Common myeloid progenitor, CD34-positive (primary cell): ENCODE data around the gene CBX2.

Experiments
- CTCF ChIA-PET: fragments of 350-600 bp; sonication (Branson Sonifier 250); formaldehyde crosslinking; loops from one replicate; lab custom pipeline; 2021; ENCODE audit warnings: antibody characterized with exemption; lab: Charles Lee
- POLR2A ChIA-PET: fragments of 350-600 bp; sonication (Branson Sonifier 250); formaldehyde crosslinking; loops from one replicate; lab custom pipeline; 2021; ENCODE audit warnings: antibody characterized with exemption; lab: Charles Lee
- DNase-seq, 3 donors: peaks; one replicate each; pipeline versions ENCODE4 v3.0.0 to v3.0.0-alpha.2; 2013
- H3K27ac ChIP-seq, 2 experiments: 1 replicate in 1 of 2; 2 replicates in 1 of 2; pipeline ENCODE4 v1.7.0; 2013; ENCODE audit warnings: inconsistent platforms in 2 of 2, low read length in 2 of 2, mild to moderate bottlenecking in 2 of 2, low read depth in 1 of 2, moderate library complexity in 1 of 2; ENCODE audit not compliant: severe bottlenecking in 2 of 2, insufficient read depth in 1 of 2, poor library complexity in 1 of 2
- H3K27me3 ChIP-seq, 5 experiments: replicated peaks in 2 of 5; 1 replicate in 3 of 5; 2 replicates in 2 of 5; pipeline versions ENCODE4 v1.6.1 to v1.7.0; 2013; ENCODE audit warnings: low read length in 4 of 5, mild to moderate bottlenecking in 2 of 5, moderate library complexity in 2 of 5, inconsistent platforms in 1 of 5; ENCODE audit not compliant: insufficient read depth in 5 of 5, control insufficient read depth in 4 of 5
- H3K36me3 ChIP-seq, 4 experiments: 1 replicate in 2 of 4; 2 replicates in 2 of 4; pipeline versions ENCODE4 v1.6.1 to v1.7.0; 2013; ENCODE audit warnings: low read length in 3 of 4, control low read depth in 1 of 4, mild to moderate bottlenecking in 1 of 4; ENCODE audit not compliant: control insufficient read depth in 4 of 4, insufficient read depth in 4 of 4
- H3K4me1 ChIP-seq, 4 experiments: 1 replicate in 3 of 4; 2 replicates in 1 of 4; pipeline versions ENCODE4 v1.6.1 to v1.7.1; 2013; ENCODE audit warnings: low read length in 3 of 4, mild to moderate bottlenecking in 3 of 4, control low read depth in 1 of 4, inconsistent platforms in 1 of 4, moderate library complexity in 1 of 4; ENCODE audit not compliant: control insufficient read depth in 4 of 4, insufficient read depth in 4 of 4; ENCODE audit errors: control extremely low read depth in 1 of 4
- H3K4me3 ChIP-seq, 7 experiments: 1 replicate in 4 of 7; 2 replicates in 3 of 7; pipeline versions ENCODE4 v1.5.1 to v1.7.0; 2013; ENCODE audit warnings: mild to moderate bottlenecking in 7 of 7, low read length in 6 of 7, moderate library complexity in 6 of 7, inconsistent platforms in 2 of 7, low read depth in 2 of 7, control low read depth in 1 of 7; ENCODE audit not compliant: insufficient read depth in 4 of 7, control insufficient read depth in 1 of 7; ENCODE audit errors: extremely low read depth in 1 of 7
- H3K9me3 ChIP-seq, 5 experiments: 1 replicate in 4 of 5; 2 replicates in 1 of 5; pipeline versions ENCODE4 v1.6.1 to v1.7.1; 2013; ENCODE audit warnings: low read length in 4 of 5, mild to moderate bottlenecking in 2 of 5, inconsistent platforms in 1 of 5, low read depth in 1 of 5, moderate library complexity in 1 of 5; ENCODE audit not compliant: control insufficient read depth in 4 of 5, insufficient read depth in 2 of 5; ENCODE audit errors: control extremely low read depth in 1 of 5
- WGBS: methylation state at CpG from one replicate; pipeline ENCODE4 v1.1.5; 2013; ENCODE audit not compliant: insufficient coverage; 5-methylcytosine and 5-hydroxymethylcytosine counted together

The CBX2 gene

GRCh38 chr17:79791735-79792161 lies 13.8 kb downstream of the CBX2 start:
- CTCF ChIA-PET, result interaction anchor here (0.8 to 3.3 kb wide), 6 partner anchors 12 to 178 kb away, joined by 3 to 12 read pairs (median 4); partner anchors contain the start of gene CBX4
- H3K4me3 ChIP-seq, result no peak overlapping the region
- H3K4me1 ChIP-seq, result peaks cover 0 to 47% (median 36%) of the 10 kb centered on the region in 4 experiments
- H3K27me3 ChIP-seq, result peaks cover 0 to 58% (median 27%) of the 10 kb centered on the region in 5 experiments
- peaks cover 0 to 19% (median 12%) of the 10 kb centered on the region in 4 experiments for H3K36me3 ChIP-seq
- POLR2A ChIA-PET, result no interaction called here
- DNase-seq, result no peak
- H3K27ac ChIP-seq, result no peak overlapping the region
- 7% methylated on average over 11 of the region's 26 CpGs for WGBS
- H3K9me3 ChIP-seq, result no peaks in the 10 kb centered on the region

- 29% methylated on average over 6 of the region's 22 CpGs for WGBS
- Histone ChIP-seq H3K4me3 (no peak overlapping the region), H3K4me1 (peaks cover 0 to 47% (median 36%) of the 10 kb centered on the region in 4 experiments), H3K27me3 (peaks cover 0 to 58% (median 27%) of the 10 kb centered on the region in 5 experiments), H3K27ac (no peak overlapping the region), H3K9me3 (no peaks in the 10 kb centered on the region), H3K36me3 (peaks cover 0 to 16% (median 12%) of the 10 kb centered on the region in 4 experiments)
- no peak for DNase-seq
- CTCF ChIA-PET, result interaction anchor here (0.8 to 3.3 kb wide), 5 partner anchors 12 to 47 kb away, joined by 3 to 12 read pairs (median 3); no protein-coding TSS in a partner anchor
- POLR2A ChIA-PET, result no interaction called here
Observed at GRCh38 chr17:79792341-79792871, 14.5 kb downstream of the CBX2 start.

GRCh38 chr17:79792984-79793923 lies 15.3 kb downstream of the CBX2 start:
- Histone ChIP-seq H3K27me3 (peaks cover 0 to 64% (median 27%) of the 10 kb centered on the region in 5 experiments), H3K4me1 (peaks cover 0 to 54% (median 43%) of the 10 kb centered on the region in 4 experiments), H3K36me3 (peaks cover 0 to 16% (median 12%) of the 10 kb centered on the region in 4 experiments), H3K9me3 (no peaks in the 10 kb centered on the region), H3K4me3 (no peak overlapping the region), H3K27ac (no peak overlapping the region)
- CTCF ChIA-PET, result interaction anchor here (0.6 to 3.3 kb wide), 6 partner anchors 11 to 124 kb away, joined by 3 to 12 read pairs (median 4); partner anchors contain the start of gene CBX4
- POLR2A ChIA-PET, result no interaction called here
- WGBS, result 77% methylated on average over 48 of the region's 63 CpGs
- no peak for DNase-seq

- DNase-seq, result no peak
- H3K9me3 ChIP-seq, result no peaks in the 10 kb centered on the region
- H3K27ac ChIP-seq, result no peak overlapping the region
- WGBS, result 80% methylated on average over 1 of the region's 3 CpGs
- CTCF ChIA-PET, result interaction anchor here (0.6 to 1.4 kb wide), 4 partner anchors 10 to 123 kb away, joined by 3 to 6 read pairs (median 4); partner anchors contain the start of gene CBX4
- H3K4me1 ChIP-seq, result peaks cover 0 to 60% (median 49%) of the 10 kb centered on the region in 4 experiments
- H3K4me3 ChIP-seq, result no peak overlapping the region
- peaks cover 0 to 64% (median 32%) of the 10 kb centered on the region in 5 experiments for H3K27me3 ChIP-seq
- H3K36me3 ChIP-seq, result peaks cover 0 to 16% (median 12%) of the 10 kb centered on the region in 4 experiments
- POLR2A ChIA-PET, result no interaction called here
Observed at GRCh38 chr17:79793924-79794304, 16.0 kb downstream of the CBX2 start.

- Histone ChIP-seq H3K27me3 (peaks cover 0 to 64% (median 33%) of the 10 kb centered on the region in 5 experiments), H3K4me3 (no peak overlapping the region), H3K4me1 (peaks cover 0 to 59% (median 49%) of the 10 kb centered on the region in 4 experiments), H3K27ac (no peak overlapping the region), H3K9me3 (no peaks in the 10 kb centered on the region), H3K36me3 (peaks cover 0 to 16% (median 12%) of the 10 kb centered on the region in 4 experiments)
- ChIA-PET CTCF (interaction anchor here (0.6 to 1.3 kb wide), 5 partner anchors 9 to 1484 kb away, joined by 3 to 6 read pairs (median 3); no protein-coding TSS in a partner anchor), POLR2A (interaction anchor here (0.6 kb wide), 1 partner anchor 262 kb away, joined by 3 read pairs; no protein-coding TSS in a partner anchor)
- 96% methylated on average over 46 of the region's 47 CpGs for WGBS
- DNase-seq, result no peak
Observed at GRCh38 chr17:79794659-79795511, 16.9 kb downstream of the CBX2 start.

GRCh38 chr17:79795795-79796443 lies 18.0 kb downstream of the CBX2 start:
- DNase-seq, result no peak
- H3K4me1 ChIP-seq, result peaks cover 0 to 59% (median 55%) of the 10 kb centered on the region in 4 experiments

More at GRCh38 chr17:79795795-79796443, 18.0 kb downstream of the CBX2 start:
- ChIA-PET CTCF (interaction anchor here (1.2 to 1.3 kb wide), 2 partner anchors 48 to 50 kb away, joined by 3 to 4 read pairs; no protein-coding TSS in a partner anchor), POLR2A (no interaction called here)
- Histone ChIP-seq H3K9me3 (no peaks in the 10 kb centered on the region), H3K36me3 (peaks cover 0 to 16% (median 12%) of the 10 kb centered on the region in 4 experiments), H3K4me3 (peak overlapping the region; percentile 49 to 89 (median 79)), H3K27ac (no peak overlapping the region), H3K27me3 (peaks cover 0 to 64% (median 37%) of the 10 kb centered on the region in 5 experiments)
- WGBS, result 75% methylated on average over 7 of the region's 8 CpGs
